Endothelial cell of umbilical vein (primary cell): ENCODE results near the gene MATK. TPM values are rescaled to one million over a fixed set of nuclear protein-coding genes. Genes with fewer than 3 reads are reported as not detected.

Experiments
- BruUV-seq: library from RNA; stranded (reverse); fragments of 400-500 nt; replicated peaks from 2 replicates; lab custom pipeline; 2021; lab: Mats Ljungman, UMichigan
- CTCF ChIA-PET: fragments of 300-600, 350-600 bp; sonication (Branson Sonifier 250); formaldehyde crosslinking; loops from one replicate; lab custom pipeline; 2021; ENCODE audit warnings: antibody characterized with exemption, inconsistent platforms; lab: Charles Lee
- POLR2A ChIA-PET: fragments of 300-600, 350-600 bp; sonication (Branson Sonifier 250); formaldehyde crosslinking; loops from one replicate; lab custom pipeline; 2021; ENCODE audit warnings: antibody characterized with exemption, inconsistent platforms; lab: Charles Lee
- DNase-seq: peaks from one replicate; pipeline ENCODE4 v3.0.0-alpha.2; 2011; ENCODE audit warnings: low read depth, low spot score
- FAIRE-seq: peaks from 2 replicates; lab custom pipeline; 2011; peaks lifted over from hg19 to GRCh38; lab: Jason Lieb, UNC
- H2AFZ ChIP-seq: 2 replicates; pipeline ENCODE4 v1.6.0; 2012; ENCODE audit warnings: low read depth, low read length, control low read depth, inconsistent platforms
- H3K27ac ChIP-seq: 2 replicates; pipeline ENCODE4 v1.5.1; 2011; ENCODE audit warnings: low read depth, mild to moderate bottlenecking, control low read depth, low read length, moderate library complexity; ENCODE audit not compliant: insufficient read depth
- H3K27me3 ChIP-seq, 2 experiments: 2 replicates each; pipeline versions ENCODE4 v1.6.0 to v1.6.1; 2011; ENCODE audit warnings: low read length in 2 of 2, mixed read lengths in 1 of 2; ENCODE audit not compliant: control insufficient read depth in 2 of 2, insufficient read depth in 2 of 2
- H3K36me3 ChIP-seq, 2 experiments: 2 replicates in 1 of 2; 3 replicates in 1 of 2; pipeline ENCODE4 v1.5.1; 2011; ENCODE audit warnings: low read length in 2 of 2, mild to moderate bottlenecking in 1 of 2, moderate library complexity in 1 of 2; ENCODE audit not compliant: control insufficient read depth in 2 of 2, insufficient read depth in 2 of 2; ENCODE audit errors: extremely low read depth in 1 of 2
- H3K4me1 ChIP-seq: 3 replicates; pipeline ENCODE4 v1.5.1; 2011; ENCODE audit warnings: mild to moderate bottlenecking, low read length; ENCODE audit not compliant: control insufficient read depth, insufficient read depth; ENCODE audit errors: extremely low read depth
- H3K4me2 ChIP-seq: 2 replicates; pipeline ENCODE4 v1.6.1; 2011; ENCODE audit warnings: low read length, control low read depth, mixed read lengths; ENCODE audit not compliant: insufficient read depth
- H3K4me3 ChIP-seq, 3 experiments: fragments of 200-600 bp in 1 of 3; sonication (generic), shearing (Covaris generic) in 1 of 3; replicated peaks in 1 of 3; 2 replicates each; pipeline ENCODE4 v1.5.1; 2011 to 2016; ENCODE audit warnings: control low read depth in 3 of 3, low read length in 3 of 3, mild to moderate bottlenecking in 2 of 3, inconsistent platforms in 1 of 3, low read depth in 1 of 3, moderate library complexity in 1 of 3; ENCODE audit not compliant: insufficient read depth in 1 of 3
- H3K79me2 ChIP-seq: 2 replicates; pipeline ENCODE4 v1.6.0; 2012; ENCODE audit warnings: low read length, inconsistent platforms; ENCODE audit not compliant: control insufficient read depth, insufficient read depth
- H3K9ac ChIP-seq: replicated peaks from 2 replicates; pipeline ENCODE3; 2011; ENCODE audit warnings: low read length, control low read depth; ENCODE audit not compliant: insufficient read depth; ENCODE audit errors: extremely low read depth
- H3K9me1 ChIP-seq: replicated peaks from 3 replicates; pipeline ENCODE4 v1.6.0; 2011; ENCODE audit warnings: mild to moderate bottlenecking, low read length; ENCODE audit not compliant: control insufficient read depth, insufficient read depth; ENCODE audit errors: extremely low read depth
- H3K9me3 ChIP-seq: replicated peaks from 2 replicates; pipeline ENCODE4 v1.5.1; 2012; ENCODE audit warnings: low read length, inconsistent platforms; ENCODE audit not compliant: control insufficient read depth, insufficient read depth
- H4K20me1 ChIP-seq: replicated peaks from 2 replicates; pipeline ENCODE3; 2011; ENCODE audit warnings: mild to moderate bottlenecking, low read length; ENCODE audit not compliant: control insufficient read depth, insufficient read depth; ENCODE audit errors: extremely low read depth
- EZH2 ChIP-seq: IDR thresholded peaks from 2 replicates; pipeline ENCODE4 v1.6.1; 2012; ENCODE audit warnings: borderline replicate concordance, low read depth, mild to moderate bottlenecking, moderate library complexity, low read length, inconsistent platforms; ENCODE audit not compliant: severe bottlenecking
- FOS ChIP-seq: IDR thresholded peaks from 2 replicates; pipeline ENCODE4 v1.6.1; 2011; ENCODE audit warnings: mild to moderate bottlenecking, low read length, moderate library complexity, borderline replicate concordance; ENCODE audit not compliant: insufficient read depth
- GATA2 ChIP-seq: IDR thresholded peaks from 2 replicates; pipeline ENCODE4 v1.7.0; 2011; ENCODE audit warnings: low read depth, mild to moderate bottlenecking, moderate library complexity, mixed read lengths, low read length; ENCODE audit not compliant: insufficient read length, insufficient read depth
- JUN ChIP-seq: IDR thresholded peaks from 2 replicates; pipeline ENCODE4 v1.6.1; 2011; ENCODE audit warnings: borderline replicate concordance, low read depth; ENCODE audit not compliant: insufficient read length, insufficient read depth
- MYC ChIP-seq: IDR thresholded peaks from one replicate; pipeline ENCODE4 v1.6.1; 2011; ENCODE audit warnings: mild to moderate bottlenecking, low read depth, low read length
- POLR2A ChIP-seq: IDR thresholded peaks from 2 replicates; pipeline ENCODE4 v1.6.1; 2012; ENCODE audit warnings: low read depth, mild to moderate bottlenecking, control low read depth, low read length
- POLR2AphosphoS5 ChIP-seq: IDR thresholded peaks from 2 replicates; pipeline ENCODE4 v1.6.1; 2012; ENCODE audit warnings: low read depth, mild to moderate bottlenecking, control low read depth, low read length, moderate library complexity; ENCODE audit not compliant: insufficient read depth
- dilution Hi-C: fragments of 300-500 bp; cut with MboI; formaldehyde crosslinking; loops from one replicate; pipeline ENCODE4 v1.15.0; 2019; ENCODE audit warnings: low sequenced_read_pairs; ENCODE audit not compliant: extremely low pct_ligation_motif_present
- intact Hi-C: fragments of 100-400 bp; cut with micrococcal nuclease; formaldehyde crosslinking; loops from one replicate; pipeline ENCODE4 v1.10.0; 2022
- polyA plus RNA-seq, 4 experiments: library from polyadenylated mRNA; depleted of rRNA in 3 of 4; stranded (reverse) in 3 of 4; unstranded in 1 of 4; fragments of >200 nt; gene quantifications; 2 replicates each; pipeline versions ENCODE4 v1.2.1 to v1.2.3, GENCODE V29; 2011 to 2012; ENCODE audit warnings: missing spikeins in 1 of 4
- total RNA-seq: library from RNA; stranded (reverse); gene quantifications from 2 replicates; pipeline ENCODE4 v1.2.3, GENCODE V29; 2021
- TF ChIP-seq, protein P1 (sequence below), 2 donors: IDR thresholded peaks; 1 replicate in 1 of 2; 2 replicates in 1 of 2; pipeline ENCODE4 v1.5.1; 2011; ENCODE audit warnings: low read length in 2 of 2, mild to moderate bottlenecking in 2 of 2, moderate library complexity in 2 of 2, control low read depth in 1 of 2, inconsistent platforms in 1 of 2, low read depth in 1 of 2; ENCODE audit not compliant: insufficient read depth in 1 of 2; ENCODE audit errors: extremely low read depth in 1 of 2
- TF ChIP-seq, protein P2 (sequence below): IDR thresholded peaks from 2 replicates; pipeline ENCODE4 v1.6.1; 2011; ENCODE audit not compliant: insufficient read depth, insufficient read length

The MATK gene
- total and polyA plus RNA-seq, 2 donors (not counting 3 experiments of a cell fraction or from before 2014, with no cell fraction given): not detected

DNA sequence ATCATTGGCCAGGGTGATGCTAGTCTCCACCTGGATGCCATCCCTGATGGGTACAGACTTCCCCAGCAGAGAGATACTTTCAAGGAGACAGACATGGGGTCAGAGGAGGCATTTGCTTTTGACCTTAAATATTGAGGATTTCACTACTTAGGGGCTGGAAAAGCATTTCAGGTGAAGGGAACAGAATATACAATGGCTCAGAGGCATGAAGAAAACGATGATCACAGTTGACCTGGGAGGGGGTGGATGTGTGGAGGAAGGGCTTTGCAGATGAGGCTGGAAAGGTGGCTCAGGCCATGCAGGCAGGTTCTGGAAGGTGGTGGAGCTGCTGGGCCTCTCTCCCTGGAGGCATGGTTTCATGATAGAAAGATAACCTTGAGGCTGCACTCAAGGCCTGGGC lies 3.9 kb downstream of the MATK start:
- H3K4me2 ChIP-seq: no peak overlapping the region
- no peaks in the 10 kb centered on the region for H4K20me1 ChIP-seq
- H3K4me1 ChIP-seq: no peaks in the 10 kb centered on the region
- intact Hi-C loops: no loop called here
- no peak overlapping the region for H2AFZ ChIP-seq
- ChIA-PET CTCF (interaction anchor here (1.5 kb wide), 1 partner anchor 40 kb away, joined by 5 read pairs; no protein-coding TSS in a partner anchor), POLR2A (no interaction called here)
- no peak overlapping the region for H3K4me3 ChIP-seq
- peaks cover 2% of the 10 kb centered on the region for H3K9me3 ChIP-seq
- H3K27me3 ChIP-seq: peaks cover 8 to 9% of the 10 kb centered on the region in 2 experiments
- no peaks in the 10 kb centered on the region for H3K9me1 ChIP-seq
- dilution Hi-C loops: no loop called here
- no peaks in the 10 kb centered on the region for H3K79me2 ChIP-seq
- H3K36me3 ChIP-seq: no peaks in the 10 kb centered on the region
- H3K9ac ChIP-seq: no peak overlapping the region
- no TSS peak for BruUV-seq
- FAIRE-seq (no peak), DNase-seq (no peak)
- no peak overlapping the region for H3K27ac ChIP-seq
- TF ChIP-seq, protein P1, sequence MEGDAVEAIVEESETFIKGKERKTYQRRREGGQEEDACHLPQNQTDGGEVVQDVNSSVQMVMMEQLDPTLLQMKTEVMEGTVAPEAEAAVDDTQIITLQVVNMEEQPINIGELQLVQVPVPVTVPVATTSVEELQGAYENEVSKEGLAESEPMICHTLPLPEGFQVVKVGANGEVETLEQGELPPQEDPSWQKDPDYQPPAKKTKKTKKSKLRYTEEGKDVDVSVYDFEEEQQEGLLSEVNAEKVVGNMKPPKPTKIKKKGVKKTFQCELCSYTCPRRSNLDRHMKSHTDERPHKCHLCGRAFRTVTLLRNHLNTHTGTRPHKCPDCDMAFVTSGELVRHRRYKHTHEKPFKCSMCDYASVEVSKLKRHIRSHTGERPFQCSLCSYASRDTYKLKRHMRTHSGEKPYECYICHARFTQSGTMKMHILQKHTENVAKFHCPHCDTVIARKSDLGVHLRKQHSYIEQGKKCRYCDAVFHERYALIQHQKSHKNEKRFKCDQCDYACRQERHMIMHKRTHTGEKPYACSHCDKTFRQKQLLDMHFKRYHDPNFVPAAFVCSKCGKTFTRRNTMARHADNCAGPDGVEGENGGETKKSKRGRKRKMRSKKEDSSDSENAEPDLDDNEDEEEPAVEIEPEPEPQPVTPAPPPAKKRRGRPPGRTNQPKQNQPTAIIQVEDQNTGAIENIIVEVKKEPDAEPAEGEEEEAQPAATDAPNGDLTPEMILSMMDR (IDR thresholded peaks at IDR 0.05; ENCODE audit: extremely low read depth in 1 of 2, insufficient read depth in 1 of 2, low read depth in 1 of 2, low read length in 2 of 2): no peak
- TF ChIP-seq JUN (no peak), EZH2 (no peak), MYC (no peak), POLR2A (no peak), POLR2AphosphoS5 (no peak), GATA2 (no peak), FOS (no peak)
- TF ChIP-seq, protein P2, sequence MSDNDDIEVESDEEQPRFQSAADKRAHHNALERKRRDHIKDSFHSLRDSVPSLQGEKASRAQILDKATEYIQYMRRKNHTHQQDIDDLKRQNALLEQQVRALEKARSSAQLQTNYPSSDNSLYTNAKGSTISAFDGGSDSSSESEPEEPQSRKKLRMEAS: no peak
